H9 (cell line): ENCODE measurements around the gene ARRB1. TPM values are rescaled to one million over a fixed set of nuclear protein-coding genes. Genes with fewer than 3 reads are reported as not detected.

Experiments
- DNase-seq: peaks from one replicate; pipeline ENCODE4 v3.0.0-alpha.2; 2017
- H2AFZ ChIP-seq: one replicate; pipeline ENCODE4 v1.6.1; 2013; ENCODE audit warnings: mild to moderate bottlenecking, low read length, control low read depth, moderate library complexity
- H2AK5ac ChIP-seq: 2 replicates; pipeline ENCODE4 v1.6.1; 2013; ENCODE audit warnings: low read length, control low read depth, mixed read lengths; ENCODE audit not compliant: insufficient read length
- H2BK120ac ChIP-seq: one replicate; pipeline ENCODE4 v1.6.1; 2013; ENCODE audit warnings: low read depth, mild to moderate bottlenecking, low read length, control low read depth, inconsistent platforms; ENCODE audit not compliant: poor library complexity, severe bottlenecking
- H2BK12ac ChIP-seq: 2 replicates; pipeline ENCODE4 v1.6.1; 2013; ENCODE audit warnings: low read length, control low read depth, mixed read lengths, low read depth; ENCODE audit not compliant: insufficient read length
- H2BK15ac ChIP-seq: 2 replicates; pipeline ENCODE4 v1.6.1; 2013; ENCODE audit warnings: low read depth, low read length, control low read depth
- H2BK20ac ChIP-seq: one replicate; pipeline ENCODE4 v1.6.1; 2013; ENCODE audit warnings: low read depth, mild to moderate bottlenecking, low read length, control low read depth, inconsistent platforms; ENCODE audit not compliant: poor library complexity, severe bottlenecking
- H2BK5ac ChIP-seq: 2 replicates; pipeline ENCODE4 v1.6.1; 2013; ENCODE audit warnings: low read length, control low read depth, mixed read lengths; ENCODE audit not compliant: insufficient read length
- H3K14ac ChIP-seq: 2 replicates; pipeline ENCODE4 v1.6.1; 2013; ENCODE audit warnings: low read length, control low read depth; ENCODE audit not compliant: insufficient read depth
- H3K18ac ChIP-seq: 2 replicates; pipeline ENCODE4 v1.6.1; 2013; ENCODE audit warnings: low read depth, mild to moderate bottlenecking, mixed read lengths, low read length, control low read depth; ENCODE audit not compliant: insufficient read length
- H3K23ac ChIP-seq: 2 replicates; pipeline ENCODE4 v1.6.1; 2013; ENCODE audit warnings: low read length, control low read depth, mixed read lengths, low read depth; ENCODE audit not compliant: insufficient read length
- H3K23me2 ChIP-seq: 2 replicates; pipeline ENCODE4 v1.6.1; 2013; ENCODE audit warnings: low read depth, mild to moderate bottlenecking, mixed read lengths, low read length, control low read depth; ENCODE audit not compliant: insufficient read length, poor library complexity, severe bottlenecking
- H3K27ac ChIP-seq: 2 replicates; pipeline ENCODE4 v1.5.1; 2013; ENCODE audit warnings: low read length, control low read depth, mixed read lengths, low read depth; ENCODE audit not compliant: insufficient read length
- H3K27me3 ChIP-seq: 2 replicates; pipeline ENCODE4 v1.6.1; 2013; ENCODE audit warnings: low read length, control low read depth, inconsistent platforms; ENCODE audit not compliant: insufficient read depth
- H3K4ac ChIP-seq: 2 replicates; pipeline ENCODE4 v1.6.1; 2013; ENCODE audit warnings: low read depth, mild to moderate bottlenecking, control low read depth, inconsistent platforms, low read length, moderate library complexity
- H3K4me1 ChIP-seq: 2 replicates; pipeline ENCODE4 v1.6.1; 2013; ENCODE audit warnings: low read length, control low read depth, inconsistent platforms; ENCODE audit not compliant: insufficient read depth
- H3K4me2 ChIP-seq: 2 replicates; pipeline ENCODE4 v1.6.1; 2013; ENCODE audit warnings: low read length, control low read depth, mixed read lengths; ENCODE audit not compliant: insufficient read length, insufficient read depth
- H3K56ac ChIP-seq: 2 replicates; pipeline ENCODE4 v1.6.1; 2013; ENCODE audit warnings: low read depth, mild to moderate bottlenecking, mixed read lengths, low read length, control low read depth; ENCODE audit not compliant: insufficient read length
- H3K79me1 ChIP-seq: 2 replicates; pipeline ENCODE4 v1.6.1; 2013; ENCODE audit warnings: low read depth, mild to moderate bottlenecking, moderate library complexity, low read length, control low read depth, inconsistent platforms; ENCODE audit not compliant: insufficient read depth, poor library complexity, severe bottlenecking
- H3K79me2 ChIP-seq: 2 replicates; pipeline ENCODE4 v1.6.1; 2013; ENCODE audit warnings: low read length, control low read depth, inconsistent platforms; ENCODE audit not compliant: insufficient read depth
- H3K9ac ChIP-seq: 2 replicates; pipeline ENCODE4 v1.6.1; 2013; ENCODE audit warnings: low read length, control low read depth, mixed read lengths; ENCODE audit not compliant: insufficient read length; ENCODE audit errors: extremely low read depth
- H3K9me3 ChIP-seq: one replicate; pipeline ENCODE4 v1.6.1; 2013; ENCODE audit warnings: low read depth, low read length, inconsistent platforms; ENCODE audit not compliant: control insufficient read depth
- H3T11ph ChIP-seq: one replicate; pipeline ENCODE4 v1.6.1; 2013; ENCODE audit warnings: mild to moderate bottlenecking, low read length, control low read depth, inconsistent platforms
- H4K20me1 ChIP-seq: one replicate; pipeline ENCODE4 v1.6.1; 2013; ENCODE audit not compliant: control insufficient read depth, insufficient read length, insufficient read depth
- H4K5ac ChIP-seq: 2 replicates; pipeline ENCODE4 v1.6.1; 2013; ENCODE audit warnings: low read depth, mild to moderate bottlenecking, mixed read lengths, low read length, control low read depth; ENCODE audit not compliant: insufficient read length
- H4K8ac ChIP-seq: replicated peaks from 2 replicates; pipeline ENCODE4 v1.6.1; 2013; ENCODE audit warnings: low read length, control low read depth, mixed read lengths, low read depth; ENCODE audit not compliant: insufficient read length
- H4K91ac ChIP-seq: 2 replicates; pipeline ENCODE4 v1.6.1; 2013; ENCODE audit warnings: low read depth, mild to moderate bottlenecking, moderate library complexity, mixed read lengths, low read length, control low read depth; ENCODE audit not compliant: insufficient read length
- H3K27ac Mint-ChIP-seq, 3 experiments: 2 replicates in 2 of 3; 3 replicates in 1 of 3; pipeline ENCODE4 v1.8.0; 2020 to 2021; ENCODE audit warnings: mixed read lengths in 3 of 3, mild to moderate bottlenecking in 1 of 3, moderate library complexity in 1 of 3
- H3K27me3 Mint-ChIP-seq: 2 replicates; pipeline ENCODE4 v1.8.0; 2021; ENCODE audit warnings: low read depth, mild to moderate bottlenecking, moderate library complexity, mixed read lengths
- H3K36me3 Mint-ChIP-seq, 3 experiments: 2 replicates in 2 of 3; 3 replicates in 1 of 3; pipeline ENCODE4 v1.8.0; 2020 to 2021; ENCODE audit warnings: low read depth in 3 of 3, mixed read lengths in 3 of 3; ENCODE audit not compliant: insufficient read depth in 1 of 3
- H3K4me1 Mint-ChIP-seq, 2 experiments: 2 replicates each; pipeline ENCODE4 v1.8.0; 2020; ENCODE audit warnings: mixed read lengths in 2 of 2
- H3K4me3 Mint-ChIP-seq, 2 experiments: 2 replicates in 1 of 2; 3 replicates in 1 of 2; pipeline ENCODE4 v1.8.0; 2020 to 2021; ENCODE audit warnings: mild to moderate bottlenecking in 2 of 2, mixed read lengths in 2 of 2, moderate library complexity in 1 of 2
- H3K9me3 Mint-ChIP-seq, 2 experiments: 2 replicates in 1 of 2; 3 replicates in 1 of 2; pipeline ENCODE4 v1.8.0; 2020; ENCODE audit warnings: mild to moderate bottlenecking in 2 of 2, mixed read lengths in 2 of 2, moderate library complexity in 1 of 2
- WGBS: extraction: QIAGEN DNeasy Blood & Tissue Kit; methylation state at CpG from one replicate; pipeline ENCODE4 v1.1.7; 2013; ENCODE audit warnings: missing lambda C conversion rate, low lambda C conversion rate, mixed read lengths; ENCODE audit not compliant: insufficient read length; ENCODE audit errors: extremely low coverage; 5-methylcytosine and 5-hydroxymethylcytosine counted together
- total RNA-seq: library from RNA; stranded (reverse); gene quantifications from 2 replicates; pipeline ENCODE4 v1.2.1, GENCODE V29; 2021
- TF ChIP-seq, protein P1 (sequence below): fragments of 200-600 bp; sonication (generic); conservative IDR thresholded peaks from 3 replicates; pipeline ENCODE4 v1.8.0; 2021; ENCODE audit warnings: antibody characterized with exemption, mild to moderate bottlenecking

Gene ARRB1
- total RNA-seq, 1 experiment from 2014 or later = 20.6 TPM

DNA sequence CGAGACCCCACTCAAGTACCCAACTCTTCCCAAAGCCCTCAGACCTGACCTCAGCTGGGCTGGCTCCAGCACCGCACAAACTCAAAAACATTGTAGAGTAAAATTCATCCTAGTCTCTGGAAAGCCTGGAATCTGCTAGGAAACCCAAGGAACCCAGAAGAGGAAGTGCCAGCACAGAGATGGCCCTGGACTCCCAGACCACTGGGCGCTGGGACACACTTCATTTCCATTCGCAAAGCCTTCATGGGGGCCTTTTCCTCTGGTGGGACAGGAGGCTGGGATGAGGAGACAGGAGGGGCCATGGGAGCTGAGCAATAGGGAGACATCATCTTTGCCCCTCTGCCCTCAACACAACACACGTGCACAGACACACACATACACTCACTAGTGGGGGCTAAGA, 30.8 kb downstream of the ARRB1 start:
- no peak overlapping the region for H2BK12ac ChIP-seq
- no CpG with 5 or more reads among the region's 5 CpGs for WGBS

More for the DNA sequence above, 30.8 kb downstream of the ARRB1 start:
- Histone ChIP-seq H3K23ac (no peak overlapping the region), H2AK5ac (no peak overlapping the region), H3K79me2 (no peaks in the 10 kb centered on the region), H3T11ph (no peak overlapping the region), H2BK20ac (no peak overlapping the region), H4K8ac (no peak overlapping the region), H3K23me2 (no peaks in the 10 kb centered on the region), H3K9me3 (no peaks in the 10 kb centered on the region), H3K4me2 (no peak overlapping the region), H2BK120ac (no peak overlapping the region), H3K18ac (no peak overlapping the region), H3K79me1 (no peaks in the 10 kb centered on the region), H3K4me1 (no peaks in the 10 kb centered on the region), H4K91ac (no peak overlapping the region), H4K20me1 (no peaks in the 10 kb centered on the region), H3K14ac (no peak overlapping the region), H4K5ac (no peak overlapping the region), H2BK15ac (no peak overlapping the region), H3K4ac (no peak overlapping the region), H3K9ac (no peak overlapping the region), H2AFZ (no peak overlapping the region), H2BK5ac (no peak overlapping the region), H3K27ac (no peak overlapping the region), H3K56ac (no peak overlapping the region), H3K27me3 (no peaks in the 10 kb centered on the region)
- Mint-ChIP-seq H3K36me3 (no peaks in the 10 kb centered on the region), H3K4me1 (peaks cover 24 to 27% of the 10 kb centered on the region in 2 experiments), H3K27me3 (no peaks in the 10 kb centered on the region; the same call in 1 of the 2 replicates), H3K4me3 (no peak overlapping the region), H3K9me3 (no peaks in the 10 kb centered on the region), H3K27ac (no peak overlapping the region)
- TF ChIP-seq, protein P1, sequence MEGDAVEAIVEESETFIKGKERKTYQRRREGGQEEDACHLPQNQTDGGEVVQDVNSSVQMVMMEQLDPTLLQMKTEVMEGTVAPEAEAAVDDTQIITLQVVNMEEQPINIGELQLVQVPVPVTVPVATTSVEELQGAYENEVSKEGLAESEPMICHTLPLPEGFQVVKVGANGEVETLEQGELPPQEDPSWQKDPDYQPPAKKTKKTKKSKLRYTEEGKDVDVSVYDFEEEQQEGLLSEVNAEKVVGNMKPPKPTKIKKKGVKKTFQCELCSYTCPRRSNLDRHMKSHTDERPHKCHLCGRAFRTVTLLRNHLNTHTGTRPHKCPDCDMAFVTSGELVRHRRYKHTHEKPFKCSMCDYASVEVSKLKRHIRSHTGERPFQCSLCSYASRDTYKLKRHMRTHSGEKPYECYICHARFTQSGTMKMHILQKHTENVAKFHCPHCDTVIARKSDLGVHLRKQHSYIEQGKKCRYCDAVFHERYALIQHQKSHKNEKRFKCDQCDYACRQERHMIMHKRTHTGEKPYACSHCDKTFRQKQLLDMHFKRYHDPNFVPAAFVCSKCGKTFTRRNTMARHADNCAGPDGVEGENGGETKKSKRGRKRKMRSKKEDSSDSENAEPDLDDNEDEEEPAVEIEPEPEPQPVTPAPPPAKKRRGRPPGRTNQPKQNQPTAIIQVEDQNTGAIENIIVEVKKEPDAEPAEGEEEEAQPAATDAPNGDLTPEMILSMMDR = no peak
- DNase-seq = no peak
